Measurements from ENCODE around the gene IL33.

Gene IL33

DNA sequence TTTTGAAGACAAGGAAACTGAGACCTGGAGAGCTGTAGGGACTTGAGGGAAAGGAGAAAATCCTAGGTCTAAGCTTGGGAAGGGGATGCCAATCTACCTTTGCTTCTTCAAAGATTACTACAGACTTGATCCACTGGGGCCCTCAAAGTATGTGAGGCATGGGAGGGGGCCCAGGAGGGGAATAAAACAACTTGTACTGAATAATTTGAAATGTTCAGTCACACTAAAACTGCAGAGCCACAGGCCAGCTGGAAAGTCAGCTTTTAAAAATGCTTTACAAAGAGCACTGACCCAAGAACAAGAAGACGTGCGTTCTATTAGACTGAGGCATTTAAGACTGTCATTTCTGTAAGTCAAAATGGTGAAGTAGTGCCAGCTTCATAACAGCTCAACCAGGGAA is 13.6 kb downstream of the IL33 start:
- FAIRE-seq: no peak
- DNase-seq (ENCODE audit: insufficient read length, low spot score): no peak
- no peak for TF ChIP-seq CTCF (IDR thresholded peaks at IDR 0.05; ENCODE audit: insufficient read depth, missing control alignments)

- TF ChIP-seq CTCF (IDR thresholded peaks at IDR 0.05; ENCODE audit: insufficient read depth, missing control alignments): no peak
- FAIRE-seq (no peak), DNase-seq (ENCODE audit: insufficient read length, low spot score) (no peak)
Observed at GRCh38 chr9:6229619-6230018, 14.0 kb downstream of the IL33 start.

- no peak for TF ChIP-seq CTCF (IDR thresholded peaks at IDR 0.05; ENCODE audit: insufficient read depth, missing control alignments)
- FAIRE-seq (no peak), DNase-seq (ENCODE audit: insufficient read length, low spot score) (no peak)
Observed at GRCh38 chr9:6230037-6230780, 14.6 kb downstream of the IL33 start.

DNA sequence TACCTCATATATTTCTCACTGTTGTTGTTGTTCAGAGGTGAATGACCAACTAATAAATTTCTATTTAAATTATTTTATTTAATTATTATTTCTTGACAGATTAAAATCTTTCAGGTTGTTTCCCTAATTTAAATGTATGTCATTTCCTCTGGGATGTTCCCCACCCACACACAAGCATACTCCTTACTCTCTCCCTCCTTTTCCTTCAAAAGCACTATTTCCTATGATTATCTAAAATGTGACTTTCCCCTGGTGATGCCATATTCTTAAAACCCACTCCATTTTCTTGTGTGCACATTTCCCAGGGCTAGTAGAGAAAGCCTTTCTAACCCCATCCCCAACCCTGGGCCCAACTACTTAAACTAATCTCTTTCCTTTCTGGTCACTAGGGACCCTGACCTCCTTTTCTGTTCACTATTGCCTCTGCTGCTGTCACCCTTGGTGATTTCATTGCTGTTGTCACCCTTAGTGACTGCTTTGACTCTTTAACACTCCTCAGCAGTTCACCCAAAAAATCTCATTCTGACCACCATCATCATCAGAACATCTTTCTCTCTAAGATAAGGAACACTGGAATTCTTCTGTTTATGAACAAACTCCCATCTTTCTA is 16.8 kb downstream of the IL33 start:
- no peak for DNase-seq (ENCODE audit: insufficient read length, low spot score)
- FAIRE-seq: no peak
- no peak for TF ChIP-seq CTCF (IDR thresholded peaks at IDR 0.05; ENCODE audit: insufficient read depth, missing control alignments)

GRCh38 chr9:6234014-6234413 is 18.4 kb downstream of the IL33 start:
- FAIRE-seq: no peak
- TF ChIP-seq CTCF (IDR thresholded peaks at IDR 0.05; ENCODE audit: insufficient read depth, missing control alignments): no peak

DNA sequence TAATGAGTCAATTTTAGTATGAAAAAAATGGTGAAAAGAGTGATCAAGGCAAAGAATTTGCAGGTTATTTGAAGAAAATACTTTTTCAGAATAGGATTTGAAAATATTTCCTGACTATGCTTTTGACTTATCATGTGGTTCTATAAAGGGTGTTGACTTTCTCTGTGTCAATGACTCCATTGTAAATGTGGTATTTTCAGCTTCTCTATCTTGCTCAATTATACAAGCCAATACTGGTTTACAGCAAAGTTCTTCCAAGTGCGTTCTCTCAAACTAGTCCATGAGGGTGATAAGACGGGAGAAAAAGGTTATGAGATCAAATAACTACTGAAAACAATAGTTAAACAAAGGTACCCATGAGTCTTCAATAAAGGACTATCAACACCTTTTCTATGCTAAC is 21.7 kb downstream of the IL33 start:
- FAIRE-seq (no peak), DNase-seq (ENCODE audit: insufficient read length, low spot score) (no peak)
- no peak for TF ChIP-seq CTCF (IDR thresholded peaks at IDR 0.05; ENCODE audit: insufficient read depth, missing control alignments)

More at GRCh38 chr9:6234014-6234413, 18.4 kb downstream of the IL33 start:
- DNase-seq (ENCODE audit: insufficient read length, low spot score): no peak

DNA sequence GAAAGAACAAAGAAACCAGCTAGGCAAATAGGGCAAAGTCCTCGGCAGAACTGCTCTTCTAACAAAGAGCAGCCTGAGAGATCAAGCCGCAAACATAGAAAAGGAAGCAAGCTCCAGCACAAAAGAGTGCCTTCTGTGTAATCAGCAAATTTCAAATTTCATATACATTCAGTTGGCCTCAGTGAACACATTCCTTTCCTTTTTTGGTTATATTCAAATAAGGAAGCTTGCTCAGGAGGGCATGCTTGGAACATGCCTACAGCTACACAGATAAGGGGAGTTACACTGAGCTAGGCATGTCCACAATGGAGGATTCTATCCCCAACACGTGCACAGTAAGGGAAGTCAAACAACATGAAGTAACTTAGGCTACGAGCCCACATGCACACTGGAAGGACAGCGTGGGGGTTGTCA is 23.4 kb downstream of the IL33 start:
- TF ChIP-seq CTCF (IDR thresholded peaks at IDR 0.05; ENCODE audit: insufficient read depth, missing control alignments): no peak
- FAIRE-seq: no peak
- DNase-seq (ENCODE audit: insufficient read length, low spot score): no peak

Measured in D721Med (cell line).